Naive thymus-derived CD8-positive, alpha-beta T cell (primary cell): ENCODE results near the gene GRHL3. TPM values are rescaled to one million over a fixed set of nuclear protein-coding genes. Genes with fewer than 3 reads are reported as not detected.

Experiments
- ATAC-seq, 2 donors: fragments of 150-1000 bp; cut with Tn5 transposase in 1 of 2; sonication (Bioruptor Pico), chemical (Tn5 transposase) in 1 of 2; 1 replicate in 1 of 2; 2 replicates in 1 of 2; pipeline ENCODE4 v1.10.0; 2021; ENCODE audit warnings: mild to moderate bottlenecking in 2 of 2, moderate library complexity in 2 of 2
- POLR2A ChIA-PET: fragments of 350-600 bp; sonication (Branson Sonifier 250); formaldehyde crosslinking; loops from one replicate; lab custom pipeline; 2021; ENCODE audit warnings: antibody characterized with exemption; lab: Charles Lee
- DNase-seq, 10 donors: peaks; one replicate each; pipeline versions ENCODE4 v3.0.0 to v3.0.0-alpha.2; 2020 to 2022
- H3K27ac Mint-ChIP-seq, 10 donors: one replicate each; pipeline ENCODE4 v1.8.0; 2020 to 2022; ENCODE audit warnings: mild to moderate bottlenecking in 10 of 10, mixed read lengths in 10 of 10, moderate library complexity in 4 of 10, inconsistent platforms in 1 of 10
- H3K27me3 Mint-ChIP-seq, 5 donors: one replicate each; pipeline ENCODE4 v1.8.0; 2021 to 2022; ENCODE audit warnings: mixed read lengths in 5 of 5
- H3K36me3 Mint-ChIP-seq, 3 donors: one replicate each; pipeline ENCODE4 v1.8.0; 2020 to 2022; ENCODE audit warnings: mixed read lengths in 3 of 3, mild to moderate bottlenecking in 2 of 3, inconsistent platforms in 1 of 3
- H3K4me1 Mint-ChIP-seq, 4 donors: one replicate each; pipeline ENCODE4 v1.8.0; 2021 to 2022; ENCODE audit warnings: mixed read lengths in 4 of 4
- H3K4me3 Mint-ChIP-seq, 10 donors: one replicate each; pipeline ENCODE4 v1.8.0; 2020 to 2022; ENCODE audit warnings: mild to moderate bottlenecking in 10 of 10, mixed read lengths in 10 of 10, moderate library complexity in 6 of 10, inconsistent platforms in 1 of 10
- H3K9me3 Mint-ChIP-seq, 9 donors: one replicate each; pipeline ENCODE4 v1.8.0; 2020 to 2022; ENCODE audit warnings: mixed read lengths in 9 of 9, mild to moderate bottlenecking in 3 of 9, inconsistent platforms in 1 of 9, moderate library complexity in 1 of 9
- polyA plus RNA-seq, 3 donors: library from polyadenylated mRNA; unstranded; fragments of 300-500 nt; fragmentation: Illumina TruSeq; gene quantifications; one replicate each; pipeline ENCODE4 v1.2.3, GENCODE V29; 2021
- total RNA-seq, 8 experiments: library from RNA in 2 of 8; stranded (reverse) in 2 of 8; gene quantifications; one replicate each; pipeline ENCODE4 v1.2.3 and lab custom pipeline; 2021 to 2026

GRHL3 gene
- total and polyA plus RNA-seq, 5 experiments from 2014 or later = not detected

- Mint-ChIP-seq H3K4me3 (no peak overlapping the region), H3K4me1 (no peaks in the 10 kb centered on the region), H3K9me3 (no peaks in the 10 kb centered on the region), H3K27me3 (peaks cover 5 to 12% (median 9%) of the 10 kb centered on the region in 5 donors), H3K36me3 (no peaks in the 10 kb centered on the region), H3K27ac (no peak overlapping the region)
- DNase-seq (no peak), ATAC-seq (no peak)
- POLR2A ChIA-PET = no interaction called here
Observed at GRCh38 chr1:24311234-24311633, 7.9 kb upstream of the GRHL3 start.

GRCh38 chr1:24311741-24312140 is 7.4 kb upstream of the GRHL3 start:
- ATAC-seq = no peak
- H3K36me3 Mint-ChIP-seq = no peaks in the 10 kb centered on the region
- POLR2A ChIA-PET = no interaction called here
- H3K27ac Mint-ChIP-seq = no peak overlapping the region
- H3K9me3 Mint-ChIP-seq = no peaks in the 10 kb centered on the region
- DNase-seq = no peak
- no peaks in the 10 kb centered on the region for H3K4me1 Mint-ChIP-seq
- peaks cover 5 to 13% (median 7%) of the 10 kb centered on the region in 5 donors for H3K27me3 Mint-ChIP-seq
- no peak overlapping the region for H3K4me3 Mint-ChIP-seq

GRCh38 chr1:24315391-24315790 is 3.8 kb upstream of the GRHL3 start:
- no peak for ATAC-seq
- no peak overlapping the region for H3K27ac Mint-ChIP-seq
- no peaks in the 10 kb centered on the region for H3K9me3 Mint-ChIP-seq
- H3K4me3 Mint-ChIP-seq = no peak overlapping the region
- H3K36me3 Mint-ChIP-seq = no peaks in the 10 kb centered on the region
- H3K27me3 Mint-ChIP-seq = peaks cover 10 to 38% (median 21%) of the 10 kb centered on the region in 5 donors
- POLR2A ChIA-PET = no interaction called here
- H3K4me1 Mint-ChIP-seq = peaks cover 20 to 24% (median 22%) of the 10 kb centered on the region in 4 donors
- DNase-seq = no peak

- Mint-ChIP-seq H3K27ac (no peak overlapping the region), H3K36me3 (no peaks in the 10 kb centered on the region), H3K4me3 (no peak overlapping the region), H3K27me3 (peaks cover 10 to 43% (median 26%) of the 10 kb centered on the region in 5 donors), H3K9me3 (no peaks in the 10 kb centered on the region), H3K4me1 (peaks cover 27 to 36% (median 35%) of the 10 kb centered on the region in 4 donors)
- DNase-seq (no peak), ATAC-seq (no peak)
- POLR2A ChIA-PET = interaction anchor here (0.7 kb wide), 1 partner anchor 108 kb away, joined by 4 read pairs; no protein-coding TSS in a partner anchor
Observed at GRCh38 chr1:24316645-24317044, 2.5 kb upstream of the GRHL3 start.

- Mint-ChIP-seq H3K4me3 (no peak overlapping the region), H3K9me3 (no peaks in the 10 kb centered on the region), H3K27ac (no peak overlapping the region), H3K4me1 (peaks cover 27 to 40% (median 35%) of the 10 kb centered on the region in 4 donors), H3K27me3 (peaks cover 10 to 43% (median 26%) of the 10 kb centered on the region in 5 donors), H3K36me3 (no peaks in the 10 kb centered on the region)
- no peak for ATAC-seq
- no peak for DNase-seq
- POLR2A ChIA-PET = no interaction called here
Observed at GRCh38 chr1:24317081-24317480, 2.1 kb upstream of the GRHL3 start.

GRCh38 chr1:24317956-24318614 is 1.1 kb upstream of the GRHL3 start:
- H3K4me1 Mint-ChIP-seq = peaks cover 33 to 49% (median 44%) of the 10 kb centered on the region in 4 donors
- ATAC-seq (no peak), DNase-seq (no peak)
- H3K9me3 Mint-ChIP-seq = no peaks in the 10 kb centered on the region
- peak overlapping the region in 1 of 10 donors; percentile 9 for H3K27ac Mint-ChIP-seq
- POLR2A ChIA-PET = no interaction called here
- no peaks in the 10 kb centered on the region for H3K36me3 Mint-ChIP-seq
- H3K4me3 Mint-ChIP-seq = peak overlapping the region in 8 of 10 donors; percentile 10 to 90 (median 36)
- peaks cover 10 to 46% (median 26%) of the 10 kb centered on the region in 5 donors for H3K27me3 Mint-ChIP-seq

- Mint-ChIP-seq H3K4me3 (peak overlapping the region in 9 of 10 donors; percentile 10 to 90 (median 71)), H3K27me3 (peaks cover 10 to 49% (median 24%) of the 10 kb centered on the region in 5 donors), H3K36me3 (no peaks in the 10 kb centered on the region), H3K9me3 (no peaks in the 10 kb centered on the region), H3K27ac (peak overlapping the region in 1 of 10 donors; percentile 37), H3K4me1 (peaks cover 33 to 50% (median 47%) of the 10 kb centered on the region in 4 donors)
- no peak for ATAC-seq
- POLR2A ChIA-PET = interaction anchor here (0.5 kb wide), 1 partner anchor 608 kb away, joined by 5 read pairs; no protein-coding TSS in a partner anchor
- no peak for DNase-seq
Observed at GRCh38 chr1:24318615-24319311, 394 bp upstream of the GRHL3 start.

- Mint-ChIP-seq H3K4me3 (peak overlapping the region; percentile 34 to 90 (median 72)), H3K4me1 (peaks cover 33 to 50% (median 47%) of the 10 kb centered on the region in 4 donors), H3K27ac (no peak overlapping the region), H3K36me3 (no peaks in the 10 kb centered on the region), H3K9me3 (no peaks in the 10 kb centered on the region), H3K27me3 (peaks cover 10 to 51% (median 24%) of the 10 kb centered on the region in 5 donors)
- DNase-seq (peak in 1 of 10 donors; percentile 20), ATAC-seq (no peak)
- POLR2A ChIA-PET = interaction anchor here (0.9 kb wide), 1 partner anchor 85 kb away, joined by 3 read pairs; no protein-coding TSS in a partner anchor
Observed at GRCh38 chr1:24319962-24320361, 805 bp downstream of the GRHL3 start.

- peaks cover 10 to 51% (median 22%) of the 10 kb centered on the region in 5 donors for H3K27me3 Mint-ChIP-seq
- POLR2A ChIA-PET = interaction anchor here (0.6 to 1.5 kb wide), 3 partner anchors 11 to 1028 kb away, joined by 3 to 4 read pairs (median 3); no protein-coding TSS in a partner anchor
- H3K27ac Mint-ChIP-seq = peak overlapping the region in 2 of 10 donors; percentile 53 to 62
- no peaks in the 10 kb centered on the region for H3K9me3 Mint-ChIP-seq
- no peak for ATAC-seq
- peak overlapping the region; percentile 56 to 90 (median 68) for H3K4me3 Mint-ChIP-seq
- H3K36me3 Mint-ChIP-seq = no peaks in the 10 kb centered on the region
- H3K4me1 Mint-ChIP-seq = peaks cover 35 to 52% (median 47%) of the 10 kb centered on the region in 4 donors
- DNase-seq = peak in 2 of 10 donors; percentile 7 to 9
Observed at GRCh38 chr1:24321126-24321525, 2.0 kb downstream of the GRHL3 start.

- no peaks in the 10 kb centered on the region for H3K9me3 Mint-ChIP-seq
- H3K4me1 Mint-ChIP-seq = peaks cover 35 to 52% (median 47%) of the 10 kb centered on the region in 4 donors
- DNase-seq = peak; percentile 35 to 76 (median 58)
- peak overlapping the region in 6 of 10 donors; percentile 40 to 84 (median 81) for H3K27ac Mint-ChIP-seq
- H3K36me3 Mint-ChIP-seq = no peaks in the 10 kb centered on the region
- POLR2A ChIA-PET = interaction anchor here (0.5 to 1.5 kb wide), 4 partner anchors 12 to 1029 kb away, joined by 3 to 4 read pairs (median 3); no protein-coding TSS in a partner anchor
- peaks cover 10 to 48% (median 21%) of the 10 kb centered on the region in 5 donors for H3K27me3 Mint-ChIP-seq
- peak; percentile 76 to 78 for ATAC-seq
- peak overlapping the region; percentile 75 to 94 (median 87) for H3K4me3 Mint-ChIP-seq
Observed at GRCh38 chr1:24321697-24322469, 2.7 kb downstream of the GRHL3 start.

GRCh38 chr1:24322470-24323177 is 3.5 kb downstream of the GRHL3 start:
- peak in 2 of 10 donors; percentile 15 to 20 for DNase-seq
- ATAC-seq = no peak
- POLR2A ChIA-PET = interaction anchor here (1.3 kb wide), 1 partner anchor 218 kb away, joined by 3 read pairs; no protein-coding TSS in a partner anchor
- no peaks in the 10 kb centered on the region for H3K9me3 Mint-ChIP-seq
- H3K4me3 Mint-ChIP-seq = peak overlapping the region; percentile 75 to 94 (median 87)
- peaks cover 35 to 52% (median 46%) of the 10 kb centered on the region in 4 donors for H3K4me1 Mint-ChIP-seq
- H3K36me3 Mint-ChIP-seq = no peaks in the 10 kb centered on the region
- H3K27me3 Mint-ChIP-seq = peaks cover 10 to 44% (median 19%) of the 10 kb centered on the region in 5 donors
- H3K27ac Mint-ChIP-seq = peak overlapping the region in 6 of 10 donors; percentile 40 to 84 (median 81)
